Measurements from ENCODE around the gene TANGO6.

DNA sequence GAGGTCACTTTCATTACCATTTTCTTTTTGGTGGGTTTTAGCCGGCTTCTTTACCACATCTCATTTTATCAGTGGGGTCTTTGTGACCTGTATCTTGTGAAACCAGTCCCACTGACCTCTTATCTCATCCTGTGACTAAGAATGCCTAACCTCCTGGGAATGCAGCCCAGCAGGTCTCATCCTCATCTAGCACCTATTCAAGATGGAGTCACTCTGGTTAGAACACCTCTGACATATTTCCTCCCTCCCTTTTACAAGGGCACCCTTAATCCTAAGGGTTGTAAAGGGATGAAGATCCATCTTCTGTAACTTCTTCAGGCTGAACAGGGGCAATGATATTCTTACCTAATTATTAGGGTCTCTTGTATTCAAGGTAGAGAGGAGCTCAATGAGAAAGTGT lies 154.2 kb downstream of the TANGO6 start:
- TF ChIP-seq, protein P1, sequence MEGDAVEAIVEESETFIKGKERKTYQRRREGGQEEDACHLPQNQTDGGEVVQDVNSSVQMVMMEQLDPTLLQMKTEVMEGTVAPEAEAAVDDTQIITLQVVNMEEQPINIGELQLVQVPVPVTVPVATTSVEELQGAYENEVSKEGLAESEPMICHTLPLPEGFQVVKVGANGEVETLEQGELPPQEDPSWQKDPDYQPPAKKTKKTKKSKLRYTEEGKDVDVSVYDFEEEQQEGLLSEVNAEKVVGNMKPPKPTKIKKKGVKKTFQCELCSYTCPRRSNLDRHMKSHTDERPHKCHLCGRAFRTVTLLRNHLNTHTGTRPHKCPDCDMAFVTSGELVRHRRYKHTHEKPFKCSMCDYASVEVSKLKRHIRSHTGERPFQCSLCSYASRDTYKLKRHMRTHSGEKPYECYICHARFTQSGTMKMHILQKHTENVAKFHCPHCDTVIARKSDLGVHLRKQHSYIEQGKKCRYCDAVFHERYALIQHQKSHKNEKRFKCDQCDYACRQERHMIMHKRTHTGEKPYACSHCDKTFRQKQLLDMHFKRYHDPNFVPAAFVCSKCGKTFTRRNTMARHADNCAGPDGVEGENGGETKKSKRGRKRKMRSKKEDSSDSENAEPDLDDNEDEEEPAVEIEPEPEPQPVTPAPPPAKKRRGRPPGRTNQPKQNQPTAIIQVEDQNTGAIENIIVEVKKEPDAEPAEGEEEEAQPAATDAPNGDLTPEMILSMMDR (IDR thresholded peaks at IDR 0.05) = no peak
- no peak for TF ChIP-seq POLR2A (IDR thresholded peaks at IDR 0.05)

Measured in adrenal gland (tissue), 5 donors.